H1 (cell line): ENCODE results near the gene AIF1L. TPM values are rescaled to one million over a fixed set of nuclear protein-coding genes. Genes with fewer than 3 reads are reported as not detected.

Source experiments
- CTCF ChIA-PET: fragments of 300-600 bp; sonication (Branson Sonifier 250); formaldehyde crosslinking; loops from one replicate; lab custom pipeline; 2021; ENCODE audit not compliant: partially characterized antibody; lab: Charles Lee
- POLR2A ChIA-PET: fragments of 300-600 bp; sonication (Branson Sonifier 250); formaldehyde crosslinking; loops from one replicate; lab custom pipeline; 2021; ENCODE audit warnings: inconsistent platforms; ENCODE audit not compliant: partially characterized antibody; lab: Charles Lee
- DNase-seq, 2 experiments: peaks; one replicate each; pipeline versions ENCODE4 v3.0.0 to v3.0.0-alpha.2; 2010 to 2022; ENCODE audit warnings: low spot score in 2 of 2, low read depth in 1 of 2, mixed read lengths in 1 of 2
- FAIRE-seq: peaks from 2 replicates; lab custom pipeline; 2011; peaks lifted over from hg19 to GRCh38; lab: Jason Lieb, UNC
- H2AFZ ChIP-seq: 2 replicates; pipeline ENCODE4 v1.8.1; 2012; ENCODE audit warnings: low read length, inconsistent platforms
- H2AK5ac ChIP-seq: 2 replicates; pipeline ENCODE4 v1.6.1; 2013; ENCODE audit warnings: low read depth, low read length
- H2BK120ac ChIP-seq: replicated peaks from 2 replicates; pipeline ENCODE3; 2013; ENCODE audit warnings: low read depth, low read length, inconsistent platforms
- H2BK12ac ChIP-seq: 2 replicates; pipeline ENCODE4 v1.6.1; 2013; ENCODE audit warnings: low read depth, low read length
- H2BK15ac ChIP-seq: 2 replicates; pipeline ENCODE4 v1.6.1; 2013; ENCODE audit warnings: low read length
- H2BK20ac ChIP-seq: 2 replicates; pipeline ENCODE4 v1.6.1; 2013; ENCODE audit warnings: low read length
- H2BK5ac ChIP-seq: 2 replicates; pipeline ENCODE4 v1.6.1; 2013; ENCODE audit warnings: low read depth, low read length
- H3K14ac ChIP-seq: 2 replicates; pipeline ENCODE4 v1.6.1; 2013; ENCODE audit warnings: inconsistent platforms; ENCODE audit not compliant: insufficient read length
- H3K18ac ChIP-seq: 2 replicates; pipeline ENCODE4 v1.6.1; 2013; ENCODE audit warnings: low read length; ENCODE audit errors: extremely low read depth
- H3K23ac ChIP-seq: 2 replicates; pipeline ENCODE4 v1.6.1; 2013; ENCODE audit warnings: inconsistent platforms; ENCODE audit not compliant: insufficient read length
- H3K23me2 ChIP-seq: 2 replicates; pipeline ENCODE4 v1.6.1; 2013; ENCODE audit warnings: low read depth, low read length
- H3K27ac ChIP-seq: 2 replicates; pipeline ENCODE4 v1.6.1; 2011; ENCODE audit warnings: low read depth, low read length, inconsistent platforms
- H3K27me3 ChIP-seq, 4 experiments: replicated peaks in 1 of 4; 1 replicate in 1 of 4; 2 replicates in 3 of 4; pipeline versions ENCODE4 v1.6.1 to v1.8.1; 2011 to 2013; ENCODE audit warnings: low read length in 3 of 4, mild to moderate bottlenecking in 3 of 4, inconsistent platforms in 2 of 4, mixed read lengths in 2 of 4, moderate library complexity in 1 of 4; ENCODE audit not compliant: control insufficient read depth in 3 of 4, insufficient read depth in 3 of 4; ENCODE audit errors: extremely low read depth in 1 of 4
- H3K36me3 ChIP-seq, 4 experiments: 2 replicates each; pipeline versions ENCODE4 v1.6.1 to v1.8.1; 2011 to 2013; ENCODE audit warnings: mild to moderate bottlenecking in 4 of 4, low read length in 3 of 4, moderate library complexity in 2 of 4, control low read depth in 1 of 4, inconsistent platforms in 1 of 4; ENCODE audit not compliant: insufficient read depth in 4 of 4, control insufficient read depth in 2 of 4
- H3K4ac ChIP-seq: replicated peaks from 2 replicates; pipeline ENCODE3; 2013; ENCODE audit warnings: low read length, low read depth, mixed read lengths, inconsistent platforms; ENCODE audit not compliant: insufficient read length
- H3K4me1 ChIP-seq, 4 experiments: replicated peaks in 1 of 4; 1 replicate in 1 of 4; 2 replicates in 3 of 4; pipeline versions ENCODE4 v1.6.1 to v1.8.1; 2011 to 2013; ENCODE audit warnings: low read length in 3 of 4, inconsistent platforms in 2 of 4, mixed read lengths in 1 of 4; ENCODE audit not compliant: insufficient read depth in 4 of 4, control insufficient read depth in 3 of 4
- H3K4me2 ChIP-seq, 2 experiments: 2 replicates each; pipeline versions ENCODE4 v1.6.1 to v1.8.1; 2011 to 2013; ENCODE audit warnings: low read depth in 2 of 2, low read length in 2 of 2, control low read depth in 1 of 2, inconsistent platforms in 1 of 2, mild to moderate bottlenecking in 1 of 2; ENCODE audit not compliant: insufficient read depth in 1 of 2
- H3K4me3 ChIP-seq, 4 experiments: fragments of 200-600, 300-600 bp in 1 of 4; sonication (generic), shearing (Covaris generic), sonication (Bioruptor Twin) in 1 of 4; 2 replicates each; pipeline versions ENCODE4 v1.5.1 to v1.8.1; 2011 to 2016; ENCODE audit warnings: low read length in 4 of 4, low read depth in 3 of 4, control low read depth in 2 of 4, inconsistent platforms in 2 of 4, mild to moderate bottlenecking in 2 of 4, mixed read lengths in 1 of 4, moderate library complexity in 1 of 4; ENCODE audit not compliant: insufficient read depth in 2 of 4; ENCODE audit errors: extremely low read depth in 1 of 4
- H3K56ac ChIP-seq: replicated peaks from 2 replicates; pipeline ENCODE3; 2013; ENCODE audit warnings: low read depth, mild to moderate bottlenecking, mixed read lengths, low read length, inconsistent platforms; ENCODE audit not compliant: insufficient read length
- H3K79me1 ChIP-seq: 2 replicates; pipeline ENCODE4 v1.6.1; 2013; ENCODE audit warnings: low read depth, low read length, control low read depth
- H3K79me2 ChIP-seq, 2 experiments: 2 replicates each; pipeline versions ENCODE4 v1.6.1 to v1.8.1; 2012 to 2013; ENCODE audit warnings: low read length in 2 of 2, mild to moderate bottlenecking in 2 of 2, inconsistent platforms in 1 of 2; ENCODE audit not compliant: insufficient read depth in 2 of 2, control insufficient read depth in 1 of 2
- H3K9ac ChIP-seq, 4 experiments: replicated peaks in 1 of 4; 1 replicate in 1 of 4; 2 replicates in 3 of 4; pipeline versions ENCODE4 v1.6.1 to v1.8.1; 2011 to 2013; ENCODE audit warnings: low read depth in 3 of 4, low read length in 3 of 4, control low read depth in 2 of 4, mild to moderate bottlenecking in 2 of 4, moderate library complexity in 2 of 4, inconsistent platforms in 1 of 4; ENCODE audit errors: extremely low read depth in 1 of 4
- H3K9me3 ChIP-seq, 2 experiments: 2 replicates each; pipeline versions ENCODE4 v1.6.1 to v1.8.1; 2012 to 2013; ENCODE audit warnings: mild to moderate bottlenecking in 2 of 2, moderate library complexity in 2 of 2, control low read depth in 1 of 2, inconsistent platforms in 1 of 2, low read depth in 1 of 2, low read length in 1 of 2, mixed read lengths in 1 of 2; ENCODE audit not compliant: insufficient read depth in 2 of 2
- H4K20me1 ChIP-seq, 2 experiments: replicated peaks in 1 of 2; 2 replicates each; pipeline versions ENCODE3 to v1.8.1; 2011 to 2013; ENCODE audit warnings: inconsistent platforms in 2 of 2, low read length in 2 of 2, mild to moderate bottlenecking in 1 of 2; ENCODE audit not compliant: insufficient read depth in 2 of 2, control insufficient read depth in 1 of 2
- H4K5ac ChIP-seq: 2 replicates; pipeline ENCODE4 v1.6.1; 2013; ENCODE audit warnings: low read length, low read depth, mixed read lengths, inconsistent platforms; ENCODE audit not compliant: insufficient read length
- H4K8ac ChIP-seq: 2 replicates; pipeline ENCODE4 v1.8.0; 2013; ENCODE audit warnings: mild to moderate bottlenecking, moderate library complexity, low read length, inconsistent platforms; ENCODE audit not compliant: insufficient read depth; ENCODE audit errors: extremely low read depth
- H4K91ac ChIP-seq: replicated peaks from 2 replicates; pipeline ENCODE3; 2013; ENCODE audit warnings: low read length, mixed read lengths, inconsistent platforms; ENCODE audit not compliant: insufficient read length
- BRCA1 ChIP-seq: IDR thresholded peaks from 2 replicates; pipeline ENCODE4 v1.6.1; 2012; ENCODE audit warnings: low read depth, low read length, improper control_type of control experiment
- EZH2 ChIP-seq: fragments of 200-600 bp; sonication (generic); IDR thresholded peaks from 2 replicates; pipeline ENCODE4 v1.7.1; 2012; ENCODE audit warnings: low read depth, mild to moderate bottlenecking, moderate library complexity, low read length, inconsistent platforms; ENCODE audit not compliant: severe bottlenecking
- MAFK ChIP-seq: IDR thresholded peaks from 2 replicates; pipeline ENCODE4 v1.6.1; 2012; ENCODE audit warnings: low read depth, mild to moderate bottlenecking, improper control_type of control experiment, low read length
- RNF2 ChIP-seq: fragments of 200-900, 300-1000 bp; sonication (generic); IDR thresholded peaks from 2 replicates; pipeline ENCODE4 v1.7.1; 2016; ENCODE audit warnings: borderline replicate concordance, low read depth, mild to moderate bottlenecking, antibody characterized with exemption, low read length; ENCODE audit not compliant: poor library complexity, severe bottlenecking; ENCODE audit errors: missing control alignments
- RXRA ChIP-seq: IDR thresholded peaks from 2 replicates; pipeline ENCODE4 v1.6.1; 2011; ENCODE audit warnings: low read depth, mild to moderate bottlenecking, low read length, moderate library complexity; ENCODE audit not compliant: insufficient read depth
- SRF ChIP-seq: IDR thresholded peaks from 2 replicates; pipeline ENCODE4 v1.6.1; 2011; ENCODE audit warnings: mild to moderate bottlenecking, low read depth, low read length, moderate library complexity
- TBP ChIP-seq: IDR thresholded peaks from 2 replicates; pipeline ENCODE4 v1.6.1; 2011; ENCODE audit warnings: low read depth, low read length, improper control_type of control experiment
- WGBS, 2 experiments: shearing (Covaris generic) in 1 of 2; methylation state at CpG; one replicate each; pipeline versions ENCODE4 v1.1.6 to v1.1.7; 2013 to 2015; ENCODE audit warnings: low lambda C conversion rate in 2 of 2, mixed read lengths in 2 of 2, inconsistent platforms in 1 of 2, low coverage in 1 of 2, missing lambda C conversion rate in 1 of 2; ENCODE audit not compliant: insufficient replicate concordance in 2 of 2, insufficient coverage in 1 of 2, insufficient read length in 1 of 2; ENCODE audit errors: extremely low coverage in 1 of 2, missing lambda C conversion rate in 1 of 2; 5-methylcytosine and 5-hydroxymethylcytosine counted together
- polyA plus RNA-seq, 7 experiments: library from polyadenylated mRNA; depleted of rRNA in 3 of 7; stranded (reverse) in 5 of 7; unstranded in 2 of 7; fragments of >200 nt in 5 of 7; fragments of 200-250 nt in 2 of 7; gene quantifications; 1 replicate in 5 of 7; 2 replicates in 1 of 7; 4 replicates in 1 of 7; pipeline versions ENCODE4 v1.2.1 to v1.2.3, GENCODE V29; 2011 to 2013; ENCODE audit warnings: missing spikeins in 2 of 7, mixed read lengths in 2 of 7
- total RNA-seq: library from RNA; stranded (reverse); fragmentation: NEBNext Ultra II Directional; extraction: Animal tissue kit (Norgen Biotek cat#: 25700); gene quantifications from 2 replicates; pipeline ENCODE4 v1.2.1, GENCODE V29; 2021
- TF ChIP-seq, protein P1 (sequence below): IDR thresholded peaks from 2 replicates; pipeline ENCODE4 v1.6.1; 2011; ENCODE audit warnings: low read depth, mild to moderate bottlenecking, low read length; ENCODE audit not compliant: insufficient read depth
- TF ChIP-seq, protein P2 (sequence below): IDR thresholded peaks from 2 replicates; pipeline ENCODE4 v1.6.1; 2012; ENCODE audit warnings: inconsistent platforms

The AIF1L gene
- total and polyA plus RNA-seq, 2 of the 8 experiments (the other 6 are each of a cell fraction or from before 2014, with no cell fraction given) = 70.7 to 149 TPM

DNA sequence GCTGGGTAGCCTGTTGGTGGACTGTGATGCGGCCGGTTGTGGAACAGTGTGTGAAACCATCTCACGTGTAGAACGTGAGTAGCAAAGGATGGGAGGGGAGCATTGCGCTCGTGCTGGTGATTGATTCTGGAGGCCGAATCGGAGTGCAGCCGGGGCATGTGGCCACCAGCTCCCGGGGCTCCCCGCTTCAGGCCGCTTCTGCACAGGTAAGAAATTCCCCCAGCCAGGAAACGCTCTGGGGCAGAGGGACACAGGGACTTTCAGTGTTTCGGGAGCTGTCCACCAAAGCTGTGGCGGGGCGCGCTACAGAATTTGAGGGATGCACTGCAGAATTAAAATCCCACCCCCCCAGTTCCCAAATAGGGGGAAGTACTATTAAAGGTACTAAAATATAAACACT is 45.5 kb upstream of the AIF1L start:
- ChIA-PET POLR2A (interaction anchor here (1.2 kb wide), 1 partner anchor 111 kb away, joined by 3 read pairs; no protein-coding TSS in a partner anchor), CTCF (interaction anchor here (0.8 to 6.6 kb wide), 5 partner anchors 11 to 163 kb away, joined by 3 to 156 read pairs (median 4); partner anchors contain the start of gene LAMC3)
- H3K23ac ChIP-seq = no peak overlapping the region
- H3K79me2 ChIP-seq = no peaks in the 10 kb centered on the region
- no peak overlapping the region for H4K5ac ChIP-seq
- no peak overlapping the region for H2AK5ac ChIP-seq
- no peak overlapping the region for H2BK5ac ChIP-seq
- H3K56ac ChIP-seq = no peak overlapping the region
- H3K27me3 ChIP-seq = no peaks in the 10 kb centered on the region
- TF ChIP-seq TBP (no peak), BRCA1 (no peak), MAFK (no peak), RNF2 (no peak), SRF (no peak), EZH2 (no peak), RXRA (no peak)
- TF ChIP-seq, protein P1, sequence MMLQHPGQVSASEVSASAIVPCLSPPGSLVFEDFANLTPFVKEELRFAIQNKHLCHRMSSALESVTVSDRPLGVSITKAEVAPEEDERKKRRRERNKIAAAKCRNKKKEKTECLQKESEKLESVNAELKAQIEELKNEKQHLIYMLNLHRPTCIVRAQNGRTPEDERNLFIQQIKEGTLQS = no peak
- TF ChIP-seq, protein P2, sequence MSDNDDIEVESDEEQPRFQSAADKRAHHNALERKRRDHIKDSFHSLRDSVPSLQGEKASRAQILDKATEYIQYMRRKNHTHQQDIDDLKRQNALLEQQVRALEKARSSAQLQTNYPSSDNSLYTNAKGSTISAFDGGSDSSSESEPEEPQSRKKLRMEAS = no peak
- no peak for DNase-seq
- no peak overlapping the region for H3K4ac ChIP-seq
- FAIRE-seq = no peak
- no peaks in the 10 kb centered on the region for H3K79me1 ChIP-seq
- H3K14ac ChIP-seq = no peak overlapping the region
- no peak overlapping the region for H2AFZ ChIP-seq
- WGBS, 2 experiments = 86% methylated on average over 17 of the region's 17 CpGs; no CpG with 5 or more reads in 1 of the 2 experiments
- no peak overlapping the region for H3K9ac ChIP-seq
- no peak overlapping the region for H3K27ac ChIP-seq
- no peaks in the 10 kb centered on the region; a peak in 1 of 4 replicates for H3K9me3 ChIP-seq
- no peak overlapping the region for H3K4me2 ChIP-seq
- H4K8ac ChIP-seq = 0 out of 2 replicates have a peak overlapping the region, but pooled peaks have one; percentile 17
- no peak overlapping the region for H3K18ac ChIP-seq
- no peak overlapping the region for H2BK20ac ChIP-seq
- no peaks in the 10 kb centered on the region for H4K20me1 ChIP-seq
- H3K4me3 ChIP-seq = no peak overlapping the region
- no peak overlapping the region for H2BK120ac ChIP-seq
- H3K4me1 ChIP-seq = no peaks in the 10 kb centered on the region
- H3K36me3 ChIP-seq = no peaks in the 10 kb centered on the region
- no peak overlapping the region for H2BK15ac ChIP-seq
- no peak overlapping the region for H4K91ac ChIP-seq
- no peak overlapping the region for H2BK12ac ChIP-seq
- no peaks in the 10 kb centered on the region for H3K23me2 ChIP-seq
